ENCODE data around the gene SETBP1.
"Not testable (repeated sequence)": the region's sequence is repeated elsewhere in the genome, so short reads cannot be mapped to it uniquely, and the experiment has no call there.

SETBP1 gene

DNA sequence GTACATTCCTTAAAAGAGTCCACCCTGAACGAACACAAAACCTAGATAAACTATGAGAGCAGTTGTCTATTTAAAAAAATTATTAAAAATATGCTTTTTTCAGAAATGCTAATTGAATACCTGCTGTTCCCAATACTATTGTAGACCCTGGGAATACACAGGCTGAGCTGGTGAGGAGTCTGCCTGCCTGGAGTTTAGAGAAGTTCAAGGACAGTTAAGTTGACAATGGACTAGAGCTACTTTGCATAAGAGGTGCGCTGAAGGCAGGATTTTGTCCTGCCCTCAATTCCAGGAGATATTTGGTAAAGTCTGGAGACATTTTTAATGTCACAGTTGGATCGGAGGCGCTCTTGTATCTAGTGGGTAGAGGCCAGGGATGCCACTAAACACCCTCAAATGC, 110.2 kb downstream of the SETBP1 start:
- DNase-seq (ENCODE audit: low read depth, low spot score): no peak

- no peak for DNase-seq (ENCODE audit: low read depth, low spot score)
Measured at GRCh38 chr18:44791520-44791919, 110.8 kb downstream of the SETBP1 start.

DNA sequence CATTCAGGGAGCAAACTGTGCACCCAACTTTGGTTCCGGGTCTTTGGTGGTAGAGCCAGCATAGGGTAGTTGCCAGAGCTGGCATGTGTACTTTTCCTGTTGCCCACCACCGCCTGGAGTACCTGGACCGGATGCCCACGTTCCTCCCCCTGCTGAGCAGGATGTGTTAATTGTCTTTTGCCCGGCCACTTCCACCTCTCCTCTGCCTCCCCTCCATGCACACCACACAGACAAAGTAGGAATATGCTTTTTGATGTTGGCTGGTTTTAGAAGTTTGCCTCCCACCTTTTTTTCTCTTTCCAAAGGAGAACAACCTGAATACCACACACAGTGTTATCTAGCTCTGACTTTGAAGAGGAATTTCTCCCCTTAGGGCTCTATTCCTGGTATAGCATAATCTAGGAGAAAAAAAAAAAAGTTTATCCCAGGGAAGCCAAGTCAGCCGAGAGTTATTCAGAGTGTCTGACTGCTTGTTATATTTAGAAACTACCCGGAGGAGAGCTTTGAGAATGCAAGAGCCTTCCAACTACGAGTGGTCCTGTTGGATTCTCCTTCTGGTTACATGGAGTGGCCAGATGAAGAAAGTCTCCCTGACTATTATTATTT, 111.9 kb downstream of the SETBP1 start:
- DNase-seq (ENCODE audit: low read depth, low spot score): no peak

- DNase-seq (ENCODE audit: low read depth, low spot score): no peak
Measured at GRCh38 chr18:44793194-44793593, 112.5 kb downstream of the SETBP1 start.

GRCh38 chr18:44793685-44794084, 113.0 kb downstream of the SETBP1 start:
- no peak for DNase-seq (ENCODE audit: low read depth, low spot score)

DNA sequence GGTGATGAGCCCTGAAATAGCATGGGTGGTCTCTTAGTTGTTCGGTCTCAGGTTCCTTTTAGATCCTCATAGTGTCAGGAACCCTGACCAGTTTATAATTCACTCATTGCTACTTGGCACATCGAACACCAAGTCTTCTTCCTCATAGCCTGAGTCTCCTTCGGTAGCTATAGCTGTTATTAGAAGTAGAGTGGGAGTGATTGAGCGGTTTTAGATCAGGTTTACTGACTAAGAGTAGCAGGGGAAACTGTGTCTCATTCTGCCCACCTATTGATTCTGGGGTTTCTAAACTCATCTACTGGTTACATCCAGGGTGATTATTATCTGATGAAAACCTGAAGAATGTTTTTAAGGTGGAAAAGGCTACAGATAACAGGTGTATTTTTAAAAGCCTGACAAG, 114.6 kb downstream of the SETBP1 start:
- DNase-seq (ENCODE audit: low read depth, low spot score): no peak

GRCh38 chr18:44796429-44797428, 116.0 kb downstream of the SETBP1 start:
- no peak for DNase-seq (ENCODE audit: low read depth, low spot score)

GRCh38 chr18:44798433-44799048, 117.9 kb downstream of the SETBP1 start:
- DNase-seq (ENCODE audit: low read depth, low spot score): no peak

DNA sequence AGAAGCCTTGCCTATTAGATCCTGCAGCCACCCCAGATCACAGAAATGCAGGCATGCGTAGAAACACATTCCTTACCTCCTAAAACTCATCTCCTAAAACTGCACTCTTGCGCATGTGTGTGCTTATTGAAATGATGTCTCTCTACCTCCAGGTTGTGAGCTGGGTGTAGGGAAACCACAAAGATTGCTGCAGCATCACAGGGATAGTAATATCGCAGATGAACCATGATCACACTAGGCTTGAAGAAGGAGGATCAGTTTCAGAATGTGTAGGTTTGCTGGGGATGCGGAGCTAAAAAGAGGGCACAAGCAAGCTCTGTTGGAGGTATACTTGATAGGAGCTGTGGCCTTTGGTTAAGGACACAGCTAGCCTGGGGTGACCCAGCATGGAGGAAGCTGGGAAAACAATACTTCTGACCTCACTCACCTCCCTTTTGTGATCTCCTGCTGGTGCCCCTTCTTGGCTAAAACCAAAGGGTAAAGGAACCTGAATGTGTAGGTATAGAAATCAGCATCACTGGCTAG, 118.8 kb downstream of the SETBP1 start:
- DNase-seq (ENCODE audit: low read depth, low spot score): no peak

GRCh38 chr18:44799907-44800421, 119.3 kb downstream of the SETBP1 start:
- DNase-seq (ENCODE audit: low read depth, low spot score): no peak

- not testable (repeated sequence) for DNase-seq (ENCODE audit: low read depth, low spot score)
Measured at GRCh38 chr18:44800766-44801165, 120.1 kb downstream of the SETBP1 start.

DNA sequence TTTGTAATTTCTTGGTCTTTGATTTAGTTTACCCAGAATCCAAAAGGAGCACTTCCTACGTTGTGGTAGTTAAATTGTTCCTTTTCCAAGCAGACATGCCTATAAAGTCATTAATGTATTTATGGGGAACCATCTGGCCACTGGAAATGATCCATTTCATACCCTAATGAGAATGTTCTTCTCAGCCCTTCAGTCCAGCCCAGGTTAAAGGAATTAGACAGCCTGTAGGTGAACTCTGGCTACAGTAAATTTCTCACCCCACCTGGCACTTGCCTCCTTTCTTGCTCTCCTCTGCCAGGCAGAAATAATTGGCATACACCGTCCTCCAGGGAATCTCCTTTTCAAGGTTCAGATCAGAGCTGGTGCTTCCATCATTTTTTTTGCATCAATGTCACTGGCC, 121.1 kb downstream of the SETBP1 start:
- no peak for DNase-seq (ENCODE audit: low read depth, low spot score)

GRCh38 chr18:44802508-44802907, 121.8 kb downstream of the SETBP1 start:
- DNase-seq (ENCODE audit: low read depth, low spot score): no peak

DNA sequence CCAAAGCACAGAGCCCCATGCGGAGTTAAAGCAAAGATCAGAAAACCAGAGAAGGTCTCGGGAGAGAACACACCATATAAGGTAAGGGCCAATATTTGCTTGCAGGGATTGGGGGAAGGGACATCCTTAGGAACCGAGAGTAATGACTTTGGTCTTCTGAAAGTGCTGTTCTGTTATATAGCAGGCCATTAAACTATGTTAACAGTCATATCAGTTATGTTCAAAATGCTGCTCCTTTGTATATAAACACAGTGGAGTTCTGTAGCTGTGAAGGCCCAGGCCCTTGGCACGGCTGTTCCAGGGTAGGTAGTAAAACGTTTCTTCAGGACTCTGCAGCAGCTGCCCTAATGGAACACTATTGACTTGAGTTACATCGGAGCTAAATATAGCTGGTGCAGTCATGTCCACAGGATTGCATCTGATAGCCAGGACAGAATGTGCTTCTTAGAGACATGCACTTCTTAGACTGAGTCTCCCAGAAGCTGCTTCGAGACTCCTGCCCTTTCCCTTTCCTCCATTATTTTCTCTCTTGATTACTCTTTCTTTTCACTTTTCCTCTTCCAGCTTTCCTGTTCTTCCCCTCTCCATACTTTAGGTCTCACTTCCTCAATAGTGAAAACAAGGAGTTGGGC, 122.4 kb downstream of the SETBP1 start:
- DNase-seq (ENCODE audit: low read depth, low spot score): peak; percentile 40

- DNase-seq (ENCODE audit: low read depth, low spot score): no peak
Measured at GRCh38 chr18:44804033-44804432, 123.3 kb downstream of the SETBP1 start.

DNA sequence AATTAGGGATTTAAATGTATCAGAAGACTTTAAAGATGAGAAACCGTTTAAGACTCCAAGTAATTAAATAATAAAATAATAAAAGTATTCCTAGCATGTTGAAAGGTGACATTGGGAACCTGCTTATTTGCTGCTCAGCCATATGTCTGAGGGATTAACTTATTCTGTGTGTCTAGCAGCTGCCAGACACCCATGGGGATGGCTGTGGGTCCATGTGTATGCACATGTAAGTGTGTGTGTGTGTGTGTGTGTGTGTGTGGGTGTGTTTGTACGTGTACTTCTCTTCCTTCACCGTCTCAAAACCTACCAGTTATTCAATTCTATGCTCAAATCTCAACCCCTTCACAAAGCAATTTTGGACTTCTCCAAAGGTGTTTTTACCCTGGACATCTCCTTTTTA, 124.5 kb downstream of the SETBP1 start:
- no peak for DNase-seq (ENCODE audit: low read depth, low spot score)

GRCh38 chr18:44805643-44806042, 125.0 kb downstream of the SETBP1 start:
- no peak for DNase-seq (ENCODE audit: low read depth, low spot score)

DNA sequence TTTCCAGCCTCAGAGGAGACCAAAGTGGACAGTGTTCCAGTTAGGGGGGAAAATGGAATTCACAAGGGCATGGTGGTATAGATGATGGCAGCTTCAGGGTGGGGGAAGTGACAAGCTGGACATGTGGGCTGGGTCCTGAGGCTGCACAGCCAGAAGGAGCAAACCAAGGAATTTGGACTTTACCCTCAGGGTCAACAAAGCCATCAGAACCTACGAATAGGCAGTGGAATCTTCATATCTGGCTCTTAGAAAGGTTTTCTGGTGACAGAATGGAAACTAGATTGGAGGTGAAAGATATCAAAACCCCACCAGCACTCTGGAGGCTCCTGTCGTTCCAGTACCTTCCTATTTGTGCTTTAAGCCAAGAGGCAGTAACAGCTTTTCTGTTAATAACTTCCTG, 127.1 kb downstream of the SETBP1 start:
- no peak for DNase-seq (ENCODE audit: low read depth, low spot score)

DNA sequence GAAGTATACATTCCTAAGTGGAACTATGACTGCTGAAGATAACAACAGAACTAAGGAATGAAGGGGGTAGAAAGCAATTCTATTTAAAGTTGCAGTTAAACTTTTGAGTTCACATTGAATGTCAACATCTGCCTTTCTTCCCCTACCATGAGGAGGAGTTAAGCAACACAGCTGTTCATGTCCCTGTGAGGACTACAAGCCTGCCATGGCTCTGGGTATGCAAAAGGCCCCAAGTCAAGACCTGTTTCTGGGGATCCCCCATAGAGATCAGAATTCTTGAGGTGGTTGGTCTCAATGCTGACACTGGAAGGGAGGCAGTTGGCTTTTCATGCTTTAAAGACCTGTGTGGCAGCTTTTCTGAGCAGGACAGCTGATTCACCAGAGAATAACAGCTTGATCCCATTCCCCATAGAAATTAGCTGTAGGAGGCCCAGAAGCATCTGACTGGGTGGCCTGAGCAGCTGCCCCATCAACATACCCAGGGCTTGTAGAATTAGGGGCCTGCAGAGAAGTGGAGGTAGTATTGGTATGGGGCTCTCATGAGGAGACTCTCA, 131.0 kb downstream of the SETBP1 start:
- DNase-seq (ENCODE audit: low read depth, low spot score): no peak

DNA sequence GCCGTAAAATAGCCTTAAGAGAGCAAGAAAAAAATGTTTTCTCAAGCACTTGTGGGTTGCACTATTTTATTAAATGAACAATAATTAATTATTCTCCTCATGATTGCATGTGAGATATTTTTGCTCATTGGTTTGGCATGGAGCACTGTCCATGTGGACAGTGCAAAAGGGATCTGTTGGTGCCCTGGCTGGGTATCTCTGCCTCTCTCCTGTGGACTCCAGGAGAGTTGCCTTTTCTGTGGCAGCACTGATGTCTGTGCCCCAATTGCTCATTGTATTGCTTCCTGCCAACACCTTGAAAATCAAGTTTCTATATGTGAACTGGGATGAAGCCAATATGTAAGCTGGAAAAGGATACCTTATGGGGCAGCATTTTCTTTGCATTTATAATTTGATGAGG, 131.7 kb downstream of the SETBP1 start:
- DNase-seq (ENCODE audit: low read depth, low spot score): no peak

- DNase-seq (ENCODE audit: low read depth, low spot score): no peak
Measured at GRCh38 chr18:44813586-44813985, 132.9 kb downstream of the SETBP1 start.
